ENCODE results near the gene LEFTY1. TPM values are rescaled to one million over a fixed set of nuclear protein-coding genes. Genes with fewer than 3 reads are reported as not detected.

LEFTY1 gene
- total and polyA plus RNA-seq, 2 of the 4 experiments (the other 2 are of a cell fraction), result not detected

DNA sequence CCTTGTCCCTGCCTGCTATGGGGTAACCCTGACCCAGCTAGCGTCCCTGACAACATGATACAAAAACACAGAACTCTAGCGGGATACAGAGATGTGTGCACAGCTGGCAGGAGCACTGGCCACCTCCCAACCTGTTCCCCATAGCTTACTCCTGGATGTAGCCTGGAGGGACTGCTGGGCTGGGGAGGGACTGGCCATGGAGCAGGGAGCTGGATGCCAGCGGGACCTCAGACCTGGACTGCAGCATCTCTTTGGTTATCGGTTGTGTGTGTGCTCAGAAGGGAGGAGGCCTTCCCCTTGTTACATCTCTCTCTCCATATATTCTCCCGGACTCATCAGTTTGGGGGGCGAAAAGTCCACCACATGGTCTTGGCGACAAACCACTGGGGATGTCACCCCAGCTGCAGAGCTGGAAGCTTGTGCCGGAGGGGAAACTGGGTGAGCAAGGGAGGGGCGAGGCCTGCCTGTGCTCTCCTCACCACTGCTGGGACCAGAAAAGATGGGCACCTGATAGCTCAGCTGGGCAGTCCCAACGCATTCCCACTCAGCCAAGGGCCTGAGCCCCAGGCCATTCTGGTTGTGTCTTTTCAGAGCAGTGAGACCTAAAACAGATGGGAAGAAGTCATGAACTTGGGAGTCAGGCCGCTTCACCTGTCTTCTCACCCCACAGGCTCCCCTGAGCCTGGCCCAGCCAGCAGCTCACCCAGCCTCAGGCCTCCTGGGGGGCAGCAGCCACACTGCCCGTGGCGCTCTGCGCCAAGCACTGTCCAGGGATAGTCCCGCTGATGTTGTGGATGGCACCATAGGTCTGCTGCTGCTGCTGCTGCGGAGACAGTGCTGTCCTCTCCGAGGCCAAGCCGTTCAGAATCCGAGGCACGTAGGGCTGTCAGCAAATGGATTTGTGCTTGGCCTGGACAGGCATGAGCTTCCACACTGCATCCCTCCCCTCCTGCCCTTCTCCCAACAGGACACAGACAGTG is 42.3 kb downstream of the LEFTY1 start:
- Histone ChIP-seq H2AK9ac (replicated peaks; ENCODE audit: low read depth, low read length, poor library complexity) (peak overlapping the region; percentile 89), H3K56ac (ENCODE audit: extremely low read depth, insufficient read depth, low read length) (no peak overlapping the region), H3K4me1 (ENCODE audit: control insufficient read depth, insufficient read depth, low read length) (peaks cover 3% of the 10 kb centered on the region; the same call in 1 of the 2 replicates), H3K9me3 (ENCODE audit: control insufficient read depth, insufficient read depth, low read length) (no peaks in the 10 kb centered on the region), H3K18ac (ENCODE audit: low read depth, low read length) (no peak overlapping the region), H2AK5ac (ENCODE audit: low read depth, low read length) (no peak overlapping the region), H4K20me1 (ENCODE audit: insufficient read depth, low read length) (no peaks in the 10 kb centered on the region), H3K9ac (ENCODE audit: low read depth, low read length) (no peak overlapping the region), H2BK5ac (ENCODE audit: low read depth, low read length, poor library complexity, severe bottlenecking) (no peak overlapping the region), H3K4me2 (ENCODE audit: low read depth, low read length) (no peak overlapping the region), H4K5ac (ENCODE audit: low read depth, low read length) (no peak overlapping the region), H4K91ac (ENCODE audit: insufficient read depth, low read depth, low read length) (no peak overlapping the region), H3K27ac (ENCODE audit: insufficient read depth, low read length) (no peak overlapping the region), H3K9me1 (ENCODE audit: insufficient read depth, low read length) (peaks cover 6% of the 10 kb centered on the region), H3K36me3 (ENCODE audit: control insufficient read depth, insufficient read depth, low read length) (peaks cover 37% of the 10 kb centered on the region), H3K27me3 (ENCODE audit: control insufficient read depth, insufficient read depth, low read length) (no peaks in the 10 kb centered on the region), H2BK15ac (ENCODE audit: low read depth, low read length) (no peak overlapping the region), H3K4me3 (ENCODE audit: insufficient read depth, low read depth, low read length) (no peak overlapping the region), H2AFZ (replicated peaks; ENCODE audit: low read length, poor library complexity) (no peak overlapping the region), H3K23ac (ENCODE audit: low read depth, low read length) (no peak overlapping the region), H2BK20ac (ENCODE audit: low read depth, low read length) (no peak overlapping the region), H3K14ac (replicated peaks; ENCODE audit: low read depth, low read length) (no peak overlapping the region), H3K4ac (ENCODE audit: low read depth, low read length) (no peak overlapping the region), H3K79me1 (ENCODE audit: low read depth in 1 of 2, low read length in 2 of 2) (no peaks in the 10 kb centered on the region), H4K8ac (ENCODE audit: low read depth in 2 of 2, low read length in 2 of 2) (no peak overlapping the region), H2BK120ac (ENCODE audit: low read depth, low read length) (no peak overlapping the region)
- 88% methylated on average over 9 of the region's 20 CpGs; no CpG with 5 or more reads in 1 of the 2 experiments for WGBS, 2 experiments (ENCODE audit: extremely low coverage in 2 of 2, insufficient read length in 1 of 2)
- POLR2A ChIA-PET (ENCODE audit: unreplicated experiment), result no interaction called here
- CTCF ChIA-PET, result interaction anchor here (1.0 kb wide), 1 partner anchor 372 kb away, joined by 3 read pairs; no protein-coding TSS in a partner anchor
- dilution Hi-C loops (cut with HindIII; ENCODE audit: low sequenced_read_pairs, unreplicated experiment) (no loop called here), intact Hi-C loops (cut with micrococcal nuclease) (loop anchor here (1.0 to 10.0 kb wide), 3 partner anchors 69 to 371 kb away; partner anchors contain the start of gene SRP9), in situ Hi-C loops (cut with MboI; ENCODE audit: low sequenced_read_pairs) (loop anchor here (10.0 kb wide), 1 partner anchor 372 kb away; no protein-coding TSS in a partner anchor)
- DNase-seq (no peak), ATAC-seq (ENCODE audit: low read depth) (no peak)
- BruUV-seq (replicated peaks), result no TSS peak
- TF ChIP-seq CEBPB (IDR thresholded peaks at IDR 0.05; ENCODE audit: low read depth, low read length), result no peak
- TF ChIP-seq RAD21 (IDR thresholded peaks at IDR 0.05; ENCODE audit: low read length), result no peak
- no peak for TF ChIP-seq SMC3 (IDR thresholded peaks at IDR 0.05; ENCODE audit: low read depth, low read length)
- TF ChIP-seq POLR2A (IDR thresholded peaks at IDR 0.05; ENCODE audit: low read depth, low read length), result no peak
- no peak for TF ChIP-seq MAZ (IDR thresholded peaks at IDR 0.05; ENCODE audit: borderline replicate concordance, low read depth, low read length)
